Activated CD4-positive, alpha-beta T cell treated with anti-CD3 and anti-CD28 coated beads, Interleukin-2, amount 50 U/mL, for 24 hours (primary cell): ENCODE data around the gene TADA3.

ENCODE experiments used
- DNase-seq, 2 donors: peaks; one replicate each; pipeline ENCODE4 v3.0.0-alpha.2; 2020; ENCODE audit warnings: low read depth in 1 of 2, low spot score in 1 of 2

TADA3 gene

GRCh38 chr3:9810433-9810770 lies 18.1 kb upstream of the TADA3 start:
- DNase-seq = no peak

- DNase-seq = peak; percentile 14 to 16
These were observed 17.6 kb upstream of the TADA3 start, which contains the start of gene TTLL3 for GRCh38 chr3:9809615-9810432. Gene TTLL3, plus strand, starts transcription at chr3:9810262. Its CDS starts 400 bp downstream, at chr3:9810662.

- no peak for DNase-seq
These were observed 17.0 kb upstream of the TADA3 start for GRCh38 chr3:9809239-9809614.

- DNase-seq = peak; percentile 23 to 36
These were observed 16.2 kb upstream of the TADA3 start for GRCh38 chr3:9808345-9809037.

- DNase-seq = no peak
These were observed 15.7 kb upstream of the TADA3 start for GRCh38 chr3:9807981-9808344.

GRCh38 chr3:9806688-9807589 lies 14.7 kb upstream of the TADA3 start:
- no peak for DNase-seq

- DNase-seq = no peak
These were observed 13.9 kb upstream of the TADA3 start for GRCh38 chr3:9806137-9806536.

- DNase-seq = no peak
These were observed 12.7 kb upstream of the TADA3 start for GRCh38 chr3:9804996-9805395.

GRCh38 chr3:9803494-9803893 lies 11.2 kb upstream of the TADA3 start:
- DNase-seq = no peak

GRCh38 chr3:9800529-9800928 lies 8.3 kb upstream of the TADA3 start:
- DNase-seq = no peak

- DNase-seq = no peak
These were observed 5.1 kb upstream of the TADA3 start for GRCh38 chr3:9797196-9797945.

- no peak for DNase-seq
These were observed 2.9 kb upstream of the TADA3 start for GRCh38 chr3:9795207-9795606.

GRCh38 chr3:9794400-9794799 lies 2.1 kb upstream of the TADA3 start:
- DNase-seq = no peak

GRCh38 chr3:9793161-9793781 lies 998 bp upstream of the TADA3 start:
- no peak for DNase-seq

GRCh38 chr3:9791790-9792404 lies 376 bp downstream of the TADA3 start:
- DNase-seq = no peak

GRCh38 chr3:9791127-9791526 lies 1.1 kb downstream of the TADA3 start:
- no peak for DNase-seq

- DNase-seq = no peak
These were observed 4.6 kb downstream of the TADA3 start for GRCh38 chr3:9787714-9788113.

GRCh38 chr3:9786825-9787669 lies 5.2 kb downstream of the TADA3 start:
- DNase-seq = no peak

- no peak for DNase-seq
These were observed 6.0 kb downstream of the TADA3 start for GRCh38 chr3:9786209-9786739.
